OCI-LY3 (cell line): ENCODE results near the gene INKA2.

ENCODE experiments used
- EZH2phosphoT487 ChIP-seq: fragments of 200-600 bp; shearing (Covaris generic); IDR thresholded peaks from 2 replicates; pipeline ENCODE4 v1.6.1; 2018; ENCODE audit warnings: antibody characterized with exemption, mixed run types, low read depth
- TF ChIP-seq, protein P1 (sequence below): fragments of 200-600, 300-600 bp; sonication (generic); IDR thresholded peaks from 2 replicates; pipeline ENCODE4 v1.5.1; 2014; ENCODE audit warnings: antibody characterized with exemption, low read length, low read depth

DNA sequence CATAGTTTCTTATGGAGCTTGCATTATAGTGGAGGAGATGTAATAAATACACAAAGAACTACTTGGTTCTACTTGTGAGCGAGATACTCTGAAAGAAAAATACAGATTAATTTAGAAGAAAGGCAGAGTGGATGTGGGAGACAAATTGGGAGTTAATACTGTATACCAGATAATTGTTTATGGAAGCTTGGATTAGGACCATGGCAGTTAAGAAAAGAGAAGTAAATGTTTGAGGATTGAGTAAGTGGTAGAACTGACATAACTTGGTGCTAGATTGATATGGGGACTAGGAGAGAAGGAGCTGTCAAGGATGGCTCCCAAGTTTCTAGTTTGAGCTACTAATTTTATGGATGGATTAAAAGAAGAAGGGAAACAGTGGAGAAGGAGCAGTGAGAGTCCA, 47.3 kb downstream of the INKA2 start:
- TF ChIP-seq, protein P1, sequence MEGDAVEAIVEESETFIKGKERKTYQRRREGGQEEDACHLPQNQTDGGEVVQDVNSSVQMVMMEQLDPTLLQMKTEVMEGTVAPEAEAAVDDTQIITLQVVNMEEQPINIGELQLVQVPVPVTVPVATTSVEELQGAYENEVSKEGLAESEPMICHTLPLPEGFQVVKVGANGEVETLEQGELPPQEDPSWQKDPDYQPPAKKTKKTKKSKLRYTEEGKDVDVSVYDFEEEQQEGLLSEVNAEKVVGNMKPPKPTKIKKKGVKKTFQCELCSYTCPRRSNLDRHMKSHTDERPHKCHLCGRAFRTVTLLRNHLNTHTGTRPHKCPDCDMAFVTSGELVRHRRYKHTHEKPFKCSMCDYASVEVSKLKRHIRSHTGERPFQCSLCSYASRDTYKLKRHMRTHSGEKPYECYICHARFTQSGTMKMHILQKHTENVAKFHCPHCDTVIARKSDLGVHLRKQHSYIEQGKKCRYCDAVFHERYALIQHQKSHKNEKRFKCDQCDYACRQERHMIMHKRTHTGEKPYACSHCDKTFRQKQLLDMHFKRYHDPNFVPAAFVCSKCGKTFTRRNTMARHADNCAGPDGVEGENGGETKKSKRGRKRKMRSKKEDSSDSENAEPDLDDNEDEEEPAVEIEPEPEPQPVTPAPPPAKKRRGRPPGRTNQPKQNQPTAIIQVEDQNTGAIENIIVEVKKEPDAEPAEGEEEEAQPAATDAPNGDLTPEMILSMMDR: no peak
- no peak for TF ChIP-seq EZH2phosphoT487
